WERI-Rb-1 (cell line): ENCODE data around the gene C2orf81.
"Not testable (repeated sequence)": the region's sequence is repeated elsewhere in the genome, so short reads cannot be mapped to it uniquely, and the experiment has no call there.

Experiments
- DNase-seq: peaks from one replicate; pipeline ENCODE4 v3.0.0-alpha.2; 2020
- H3K27ac ChIP-seq: fragments of 250-450 bp; sonication (Bioruptor Pico); 2 replicates; pipeline ENCODE4 v1.5.1; 2020; ENCODE audit warnings: mild to moderate bottlenecking, moderate library complexity
- H3K27me3 ChIP-seq: fragments of 250-450 bp; sonication (Bioruptor Pico); 2 replicates; pipeline ENCODE4 v1.5.1; 2021; ENCODE audit warnings: mild to moderate bottlenecking, low read depth, moderate library complexity; ENCODE audit not compliant: insufficient read depth, severe bottlenecking
- H3K36me3 ChIP-seq: fragments of 250-450 bp; sonication (Bioruptor Pico); 2 replicates; pipeline ENCODE4 v1.5.1; 2020; ENCODE audit warnings: mild to moderate bottlenecking, moderate library complexity
- H3K4me3 ChIP-seq: 2 replicates; pipeline ENCODE4 v1.5.1; 2011; ENCODE audit warnings: low read depth, mild to moderate bottlenecking, control low read depth, low read length
- H3K9me3 ChIP-seq: fragments of 250-450 bp; sonication (Bioruptor Pico); 2 replicates; pipeline ENCODE4 v1.5.1; 2021; ENCODE audit warnings: mild to moderate bottlenecking, moderate library complexity; ENCODE audit not compliant: severe bottlenecking
- TF ChIP-seq, protein P1 (sequence below): IDR thresholded peaks from 2 replicates; pipeline ENCODE4 v1.5.1; 2011; ENCODE audit warnings: low read depth, mild to moderate bottlenecking, control low read depth, inconsistent platforms, low read length

Gene C2orf81

DNA sequence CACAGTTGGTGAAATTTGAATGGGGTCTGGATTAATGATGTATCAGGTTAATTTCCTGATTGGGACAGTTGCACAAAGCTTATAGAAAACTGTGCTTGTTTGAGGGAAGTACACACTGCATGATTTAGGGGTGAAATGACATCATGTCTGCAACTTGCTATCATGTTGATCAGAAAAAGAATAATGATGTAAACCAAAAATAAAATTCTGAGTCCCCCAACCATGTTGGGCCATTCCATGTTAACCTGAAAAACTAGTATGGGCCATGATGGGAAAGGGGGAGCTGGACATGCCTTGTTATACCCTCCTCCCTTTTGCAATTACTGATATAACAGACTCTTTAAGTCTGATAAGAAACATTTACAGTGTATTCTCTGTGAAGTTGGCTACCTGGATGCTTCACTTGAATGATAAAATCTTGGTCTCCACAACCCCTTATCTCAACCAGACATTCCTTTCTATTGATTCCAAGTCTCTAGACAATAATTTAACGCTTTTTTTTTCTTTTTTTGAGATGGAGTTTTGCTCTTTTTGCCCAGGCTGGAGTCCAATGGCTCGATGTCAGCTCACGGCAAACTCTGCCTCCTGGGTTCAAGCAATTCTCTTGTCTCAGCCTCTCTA lies 29.3 kb upstream of the C2orf81 start:
- no peaks in the 10 kb centered on the region for H3K9me3 ChIP-seq
- no peak overlapping the region for H3K4me3 ChIP-seq
- H3K36me3 ChIP-seq, result no peaks in the 10 kb centered on the region
- TF ChIP-seq, protein P1, sequence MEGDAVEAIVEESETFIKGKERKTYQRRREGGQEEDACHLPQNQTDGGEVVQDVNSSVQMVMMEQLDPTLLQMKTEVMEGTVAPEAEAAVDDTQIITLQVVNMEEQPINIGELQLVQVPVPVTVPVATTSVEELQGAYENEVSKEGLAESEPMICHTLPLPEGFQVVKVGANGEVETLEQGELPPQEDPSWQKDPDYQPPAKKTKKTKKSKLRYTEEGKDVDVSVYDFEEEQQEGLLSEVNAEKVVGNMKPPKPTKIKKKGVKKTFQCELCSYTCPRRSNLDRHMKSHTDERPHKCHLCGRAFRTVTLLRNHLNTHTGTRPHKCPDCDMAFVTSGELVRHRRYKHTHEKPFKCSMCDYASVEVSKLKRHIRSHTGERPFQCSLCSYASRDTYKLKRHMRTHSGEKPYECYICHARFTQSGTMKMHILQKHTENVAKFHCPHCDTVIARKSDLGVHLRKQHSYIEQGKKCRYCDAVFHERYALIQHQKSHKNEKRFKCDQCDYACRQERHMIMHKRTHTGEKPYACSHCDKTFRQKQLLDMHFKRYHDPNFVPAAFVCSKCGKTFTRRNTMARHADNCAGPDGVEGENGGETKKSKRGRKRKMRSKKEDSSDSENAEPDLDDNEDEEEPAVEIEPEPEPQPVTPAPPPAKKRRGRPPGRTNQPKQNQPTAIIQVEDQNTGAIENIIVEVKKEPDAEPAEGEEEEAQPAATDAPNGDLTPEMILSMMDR, result no peak
- no peaks in the 10 kb centered on the region for H3K27me3 ChIP-seq
- DNase-seq, result no peak
- no peak overlapping the region for H3K27ac ChIP-seq

DNA sequence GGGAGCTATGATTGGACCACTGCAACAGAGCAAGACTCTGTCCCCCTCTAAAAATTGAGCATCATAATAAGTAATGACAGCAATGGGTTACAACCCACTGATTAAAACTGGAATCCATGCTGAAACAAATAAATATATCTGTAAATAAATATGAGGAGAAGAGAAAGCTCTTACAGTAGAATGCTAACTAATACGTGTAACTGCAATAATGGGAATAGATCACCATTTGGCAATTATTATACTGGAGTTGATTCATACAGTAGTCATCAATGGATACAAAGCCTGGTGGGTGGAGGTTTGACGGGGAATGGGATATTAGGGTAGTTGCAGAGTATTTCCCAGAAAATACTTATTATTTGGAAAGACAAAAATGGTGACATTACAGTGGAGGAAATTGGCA lies 27.4 kb upstream of the C2orf81 start:
- Histone ChIP-seq H3K27me3 (no peaks in the 10 kb centered on the region), H3K27ac (no peak overlapping the region), H3K36me3 (no peaks in the 10 kb centered on the region), H3K9me3 (no peaks in the 10 kb centered on the region), H3K4me3 (no peak overlapping the region)
- TF ChIP-seq, protein P1, result no peak
- DNase-seq, result no peak

DNA sequence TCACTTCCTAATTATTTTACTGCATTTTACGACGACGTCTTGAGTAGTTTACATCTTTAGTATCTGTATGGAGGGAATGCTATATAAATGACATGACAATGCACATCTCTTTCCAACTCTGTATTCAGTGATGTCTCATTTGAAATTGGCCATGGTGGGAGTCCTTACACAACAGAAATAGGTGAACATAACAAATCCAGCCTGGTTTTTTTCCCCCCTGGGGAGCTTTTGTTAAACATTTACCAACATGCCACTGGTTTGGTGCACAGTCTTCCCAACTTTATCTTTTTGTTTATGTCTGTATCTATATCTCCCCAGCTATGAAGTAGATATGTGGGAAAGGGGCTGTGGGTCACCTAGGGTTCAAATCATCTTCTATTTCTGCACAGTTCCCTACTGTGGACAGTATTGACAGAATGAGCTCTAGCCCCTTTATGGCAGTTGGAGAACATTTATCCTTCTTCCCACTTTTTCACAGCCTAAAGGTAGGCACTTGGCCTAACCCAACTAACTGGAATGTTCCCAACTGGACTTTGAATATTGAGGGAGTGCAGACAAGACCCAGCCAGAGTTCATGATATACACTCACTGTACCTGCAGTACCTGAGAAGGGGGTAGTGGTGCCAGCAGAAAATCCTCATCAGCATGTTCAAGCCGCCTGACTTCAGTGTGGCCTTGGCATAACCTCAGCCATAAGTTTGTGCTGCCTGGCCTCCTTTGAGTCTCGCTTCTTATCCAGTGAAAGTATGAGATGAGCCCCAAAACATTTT lies 26.0 kb upstream of the C2orf81 start:
- Histone ChIP-seq H3K36me3 (no peaks in the 10 kb centered on the region), H3K9me3 (no peaks in the 10 kb centered on the region), H3K27ac (no peak overlapping the region), H3K27me3 (no peaks in the 10 kb centered on the region), H3K4me3 (no peak overlapping the region)
- no peak for DNase-seq
- TF ChIP-seq, protein P1, result no peak

DNA sequence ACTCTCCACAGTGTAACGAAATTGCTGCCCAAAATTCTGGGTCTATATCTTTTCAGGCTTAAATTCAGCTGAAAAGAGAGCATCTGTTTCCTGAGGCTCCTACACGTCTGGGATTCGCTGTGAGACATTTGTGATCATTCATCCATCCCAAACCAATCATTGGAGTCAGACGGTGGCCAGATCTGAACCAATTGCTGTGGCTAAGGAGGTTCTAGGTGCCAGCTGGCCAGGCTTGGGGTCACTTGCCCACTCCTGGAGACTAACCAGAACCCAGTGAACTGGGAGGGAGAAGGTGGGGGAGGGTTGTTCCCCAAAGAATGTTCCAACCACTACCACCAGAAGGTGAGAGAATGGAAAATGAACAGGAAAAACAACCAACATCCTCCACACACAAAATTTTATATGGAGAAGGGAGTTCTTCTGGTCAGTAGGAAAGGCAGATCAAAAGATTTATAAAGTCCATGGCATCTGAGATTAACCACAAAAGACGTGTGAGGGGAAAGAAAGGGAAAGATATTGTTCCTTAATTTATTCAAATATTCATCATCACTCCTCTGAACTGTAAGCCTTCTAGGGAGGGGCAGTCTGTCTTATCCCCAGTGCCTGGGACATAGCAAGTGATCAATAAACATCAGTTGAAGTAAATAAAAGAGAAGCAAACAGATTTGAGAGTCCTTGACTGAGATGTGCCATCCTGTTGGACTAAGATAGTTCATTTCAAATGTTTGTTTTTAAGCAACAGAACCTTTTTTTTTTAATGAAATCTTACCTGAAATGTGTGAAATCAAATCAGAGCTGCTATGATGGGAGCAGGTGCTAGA lies 23.3 kb upstream of the C2orf81 start:
- Histone ChIP-seq H3K9me3 (no peaks in the 10 kb centered on the region), H3K27ac (no peak overlapping the region), H3K4me3 (no peak overlapping the region), H3K36me3 (no peaks in the 10 kb centered on the region), H3K27me3 (no peaks in the 10 kb centered on the region)
- TF ChIP-seq, protein P1, result no peak
- no peak for DNase-seq

DNA sequence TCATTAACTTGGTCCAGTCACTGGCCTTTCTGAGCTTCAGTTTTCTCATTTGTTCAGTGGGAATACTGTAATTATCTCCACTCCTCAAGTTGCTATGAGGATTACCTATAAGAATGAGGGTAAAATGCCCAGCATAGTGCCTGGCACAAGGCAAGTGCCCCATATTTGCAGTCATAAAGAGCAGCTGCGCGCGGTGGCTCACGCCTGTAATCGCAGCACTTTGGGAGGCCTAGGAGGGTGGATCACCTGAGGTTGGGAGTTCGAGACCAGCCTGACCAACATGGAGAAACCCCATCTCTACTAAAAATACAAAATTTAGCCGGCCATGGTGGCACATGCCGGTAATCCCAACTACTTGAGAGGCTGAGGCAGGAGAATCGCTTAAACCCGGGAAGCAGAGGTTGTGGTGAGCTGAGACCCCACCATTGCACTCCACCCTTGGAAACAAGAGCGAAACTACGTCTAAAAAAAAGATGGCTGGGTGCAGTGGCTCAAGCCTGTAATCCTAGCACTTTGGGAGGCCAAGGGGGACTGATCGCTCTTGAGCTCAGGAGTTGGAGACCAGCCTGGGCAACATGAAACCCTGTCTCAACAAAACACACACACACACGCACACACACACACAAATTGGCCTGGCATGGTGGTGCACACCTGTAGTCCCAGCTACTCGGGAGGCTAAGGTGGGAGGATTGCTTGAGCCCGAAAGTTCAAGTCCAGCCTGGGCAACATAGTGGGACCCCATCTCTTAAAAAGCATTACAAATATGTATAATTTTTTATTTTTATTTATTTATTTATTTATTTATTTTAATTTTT lies 21.3 kb upstream of the C2orf81 start:
- H3K9me3 ChIP-seq, H3K27me3 ChIP-seq, H3K27ac ChIP-seq, H3K4me3 ChIP-seq, H3K36me3 ChIP-seq, DNase-seq: not testable (repeated sequence)
